G401 (cell line): Measurements from ENCODE around the gene TMPRSS9. TPM values are rescaled to one million over a fixed set of nuclear protein-coding genes. Genes with fewer than 3 reads are reported as not detected.
"Not testable (repeated sequence)": the region's sequence is repeated elsewhere in the genome, so short reads cannot be mapped to it uniquely, and the experiment has no call there.

Experiments used
- DNase-seq: peaks from one replicate; pipeline ENCODE4 v3.0.0-alpha.2; 2015; ENCODE audit warnings: low spot score
- in situ Hi-C: cut with HindIII; loops from 2 replicates; pipeline ENCODE4 v1.10.0; 2016; ENCODE audit warnings: low sequenced_read_pairs, mixed read lengths
- total RNA-seq: library from RNA; depleted of rRNA; stranded (reverse); fragments of >200 nt; shearing (Covaris generic); gene quantifications from 2 replicates; pipeline ENCODE4 v1.2.3, GENCODE V29; 2014

TMPRSS9 gene
- total RNA-seq, 1 experiment from 2014 or later, result 0.17 TPM

DNA sequence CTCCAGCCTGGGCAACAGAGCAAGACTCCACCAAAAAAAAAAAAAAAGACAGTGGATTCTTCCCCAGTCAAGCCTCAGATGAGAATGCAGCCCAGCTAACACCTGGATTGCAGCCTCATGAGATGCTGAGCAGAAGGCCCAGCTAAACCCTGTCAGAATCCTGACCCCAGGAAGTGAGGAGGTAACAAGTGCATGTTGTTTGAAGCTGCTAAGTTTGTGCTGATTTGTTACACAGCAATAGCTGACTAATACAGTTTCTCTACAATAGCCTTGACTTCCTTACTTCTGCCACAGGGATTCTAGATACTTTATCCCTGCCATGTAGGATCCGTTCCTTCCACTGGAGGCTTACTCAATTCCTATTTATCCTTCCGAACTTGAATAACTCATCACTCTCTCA, 20.5 kb downstream of the TMPRSS9 start:
- DNase-seq, result no peak
- in situ Hi-C loops, result no loop called here

DNA sequence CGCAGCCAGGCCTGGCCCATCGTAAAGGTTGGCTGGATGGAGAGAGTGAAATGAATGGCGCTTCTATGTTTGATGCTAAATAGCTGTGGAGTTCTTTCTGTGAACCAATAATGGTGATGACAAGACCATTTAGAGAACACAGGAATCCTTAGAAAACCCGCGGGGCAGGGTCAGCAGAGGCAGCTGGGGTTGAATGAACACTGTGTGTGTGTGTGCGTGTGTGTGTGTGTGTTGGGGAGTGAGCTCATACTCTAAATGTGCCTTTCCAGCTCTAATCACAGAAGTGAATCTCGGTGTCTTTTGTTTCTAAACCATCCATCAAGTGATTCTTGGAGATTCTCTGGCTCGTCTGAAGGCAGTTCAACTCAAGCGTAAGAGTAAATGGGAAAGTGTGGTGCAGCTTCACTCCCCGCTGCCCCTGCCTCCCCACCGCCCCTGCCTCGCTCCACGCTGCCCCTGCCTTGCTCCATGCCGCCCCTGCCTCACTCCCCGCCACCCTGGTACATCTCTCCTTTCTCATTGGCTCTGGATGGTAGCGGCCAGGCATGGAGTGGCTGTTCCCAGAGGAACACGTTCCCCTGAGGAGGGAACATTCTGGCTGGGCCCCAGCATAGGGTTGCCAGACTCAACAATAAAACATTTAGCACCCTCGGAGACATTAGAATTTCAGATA, 21.2 kb downstream of the TMPRSS9 start:
- in situ Hi-C loops, result no loop called here
- peak; percentile 32 for DNase-seq

DNA sequence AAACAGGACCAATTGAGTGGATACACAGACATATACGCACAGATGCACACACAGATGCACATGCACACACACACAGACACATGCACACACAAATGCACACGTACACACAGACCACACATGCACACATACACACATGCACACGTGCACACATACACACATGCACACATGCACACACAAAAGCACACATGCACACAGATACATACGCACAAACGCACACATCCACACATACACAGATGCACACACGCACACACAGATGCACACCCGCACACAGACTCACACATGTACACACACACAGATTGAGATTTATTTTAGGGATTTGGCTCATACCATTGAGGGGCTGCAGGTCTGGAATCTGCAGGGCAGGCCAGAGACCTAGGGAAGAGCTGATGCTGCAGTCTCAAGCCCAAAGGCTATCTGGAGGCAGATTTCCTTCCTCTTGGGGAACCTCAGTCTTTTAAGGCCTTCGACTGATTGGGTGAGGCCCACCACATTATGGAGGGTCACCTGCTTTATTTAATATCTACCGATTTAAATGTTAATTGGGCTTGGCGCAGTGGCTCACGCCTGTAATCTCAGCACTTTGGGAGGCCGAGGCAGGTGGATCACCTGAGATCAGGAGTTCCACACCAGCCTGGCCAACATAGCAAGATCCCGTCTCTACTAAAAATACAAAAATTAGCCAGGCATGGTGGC, 22.6 kb downstream of the TMPRSS9 start:
- no peak for DNase-seq
- in situ Hi-C loops, result no loop called here

DNA sequence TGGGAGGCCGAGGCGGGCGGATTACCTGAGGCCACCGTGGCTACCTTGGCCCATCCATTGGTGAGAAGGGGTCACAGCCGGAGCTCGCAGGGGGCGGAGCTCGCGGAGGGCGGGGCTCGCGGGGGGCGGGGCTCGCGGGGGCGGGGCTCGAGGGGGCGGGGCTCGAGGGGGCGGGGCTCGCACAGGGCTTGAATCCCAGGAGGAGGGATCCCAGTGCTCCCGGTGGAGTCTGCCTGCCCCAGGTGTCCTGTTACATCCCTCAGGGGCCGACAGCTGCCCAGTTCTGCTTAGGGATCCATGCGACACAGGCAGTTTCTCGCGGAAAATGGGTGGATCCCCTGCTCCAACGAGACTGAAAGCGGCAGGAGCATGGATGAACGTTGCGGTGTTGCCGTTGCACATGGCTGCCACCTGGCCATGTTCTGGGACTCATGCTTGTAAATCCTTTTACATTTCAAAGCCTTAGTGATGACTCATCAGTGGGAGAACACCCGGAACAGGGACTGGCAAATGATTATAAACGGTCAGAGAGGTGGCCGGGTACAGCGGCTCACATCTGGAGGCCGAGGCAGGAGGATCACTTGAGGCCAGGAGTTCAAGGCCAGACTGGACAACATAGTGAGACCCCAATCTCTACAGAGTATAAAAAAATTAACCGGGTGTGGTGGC, 25.1 kb downstream of the TMPRSS9 start:
- no peak for DNase-seq
- in situ Hi-C loops, result no loop called here

DNA sequence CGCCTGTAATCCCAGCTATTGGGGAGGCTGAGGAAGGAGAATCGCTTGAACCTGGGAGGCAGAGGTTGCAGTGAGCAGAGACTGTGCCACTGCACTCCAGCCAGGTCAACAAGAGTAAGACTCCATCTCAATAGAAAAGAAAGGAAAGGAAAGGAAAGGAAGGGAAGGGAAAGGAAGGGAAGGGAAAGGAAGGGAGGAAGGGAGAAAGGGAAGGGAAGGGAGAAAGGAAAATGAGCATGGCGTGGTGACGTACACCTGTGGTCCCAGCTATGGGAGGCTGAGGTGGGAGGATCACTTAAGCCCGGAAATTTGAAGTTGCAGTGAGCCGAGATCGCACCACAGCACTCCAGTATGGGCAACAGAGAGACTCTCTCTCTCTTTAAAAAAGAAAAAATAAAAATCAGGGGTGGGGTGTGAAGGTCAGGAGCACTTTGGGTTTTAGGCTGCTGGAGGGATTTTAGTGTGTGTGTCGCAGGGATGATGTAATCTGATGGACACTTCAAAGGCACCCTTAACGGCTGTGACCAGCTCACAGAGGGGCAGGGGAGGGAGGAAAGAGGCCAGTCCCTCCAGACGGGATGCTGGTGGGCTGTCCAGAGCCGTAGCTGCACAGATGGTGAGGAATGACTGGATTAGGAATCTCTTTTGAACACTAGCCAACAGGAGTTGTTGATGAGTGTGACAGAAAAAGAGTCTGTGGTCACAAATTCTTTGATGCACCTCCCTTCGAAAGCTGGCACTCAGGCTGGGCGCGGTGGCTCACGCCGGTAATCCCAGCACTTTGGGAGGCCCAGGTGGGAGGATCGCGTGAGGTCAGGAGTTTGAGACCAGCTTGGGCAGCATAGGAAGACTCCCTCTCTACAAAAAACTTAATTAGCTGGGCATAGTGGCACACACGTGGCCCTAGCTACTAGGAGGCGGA, 27.6 kb downstream of the TMPRSS9 start:
- in situ Hi-C loops, result no loop called here
- no peak for DNase-seq

DNA sequence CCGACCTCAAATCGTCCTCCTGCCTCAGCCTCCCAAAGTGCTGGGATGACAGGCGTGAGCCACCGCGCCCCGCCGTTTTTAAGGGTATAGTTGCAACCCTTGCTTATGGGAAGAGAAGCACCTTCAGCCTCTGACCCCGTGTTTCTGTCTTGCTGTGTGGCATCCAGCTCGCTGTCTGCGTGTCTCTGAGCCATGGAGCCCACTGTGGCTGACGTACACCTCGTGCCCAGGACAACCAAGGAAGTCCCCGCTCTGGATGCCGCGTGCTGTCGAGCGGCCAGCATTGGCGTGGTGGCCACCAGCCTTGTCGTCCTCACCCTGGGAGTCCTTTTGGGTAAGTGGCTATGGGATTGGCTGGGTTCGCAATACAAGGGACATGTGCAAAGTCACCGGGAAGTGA, 29.5 kb downstream of the TMPRSS9 start:
- DNase-seq, result no peak
- in situ Hi-C loops, result no loop called here

DNA sequence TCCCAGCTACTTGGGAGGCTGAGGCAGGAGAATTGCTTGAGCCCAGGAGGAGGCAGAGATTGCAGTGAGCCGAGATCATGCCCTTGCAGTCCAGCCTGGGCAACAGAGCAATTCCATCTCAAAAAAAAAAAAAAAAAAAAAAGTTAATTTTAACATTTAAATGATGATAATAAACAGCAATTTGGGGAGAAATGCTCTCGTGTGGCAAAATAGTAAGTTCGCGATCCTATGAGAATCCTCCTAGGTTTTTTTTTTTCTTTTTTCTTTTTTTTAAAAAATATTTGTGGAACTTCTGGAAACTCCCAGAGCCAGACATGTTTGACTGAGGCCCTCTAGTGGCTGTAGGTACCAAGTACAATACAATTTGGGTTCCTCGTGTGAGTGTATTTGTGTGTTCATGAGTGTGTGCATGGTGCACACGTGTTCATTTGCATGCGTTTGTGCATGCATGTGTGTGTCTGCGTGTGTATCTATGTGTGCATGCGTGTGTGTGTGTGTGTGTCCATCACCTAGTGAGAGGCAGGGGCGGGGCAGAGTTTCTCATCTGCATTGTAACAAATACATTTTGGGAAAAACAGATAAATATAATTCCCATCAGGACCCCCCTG, 31.2 kb downstream of the TMPRSS9 start:
- in situ Hi-C loops, result no loop called here
- peak; percentile 78 for DNase-seq

DNA sequence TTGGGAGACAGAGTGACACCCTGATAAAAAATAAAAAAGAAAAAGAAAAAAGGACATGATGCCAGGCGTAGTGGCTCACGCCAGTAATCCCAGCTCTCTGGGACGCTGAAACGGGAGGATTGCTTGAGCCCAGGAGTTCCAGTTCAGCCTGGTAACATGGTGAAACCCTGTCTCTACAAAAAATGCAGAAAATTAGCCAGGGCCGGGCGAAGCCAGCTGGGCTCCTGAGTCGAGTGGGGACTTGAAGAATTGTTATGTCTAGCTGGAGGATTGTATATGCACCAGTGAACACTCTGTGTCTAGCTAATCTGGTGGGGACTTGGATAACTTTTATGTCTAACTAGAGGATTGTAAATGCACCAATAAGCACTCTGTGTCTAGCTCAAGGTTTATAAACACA, 32.3 kb downstream of the TMPRSS9 start:
- in situ Hi-C loops, result no loop called here
- no peak for DNase-seq

DNA sequence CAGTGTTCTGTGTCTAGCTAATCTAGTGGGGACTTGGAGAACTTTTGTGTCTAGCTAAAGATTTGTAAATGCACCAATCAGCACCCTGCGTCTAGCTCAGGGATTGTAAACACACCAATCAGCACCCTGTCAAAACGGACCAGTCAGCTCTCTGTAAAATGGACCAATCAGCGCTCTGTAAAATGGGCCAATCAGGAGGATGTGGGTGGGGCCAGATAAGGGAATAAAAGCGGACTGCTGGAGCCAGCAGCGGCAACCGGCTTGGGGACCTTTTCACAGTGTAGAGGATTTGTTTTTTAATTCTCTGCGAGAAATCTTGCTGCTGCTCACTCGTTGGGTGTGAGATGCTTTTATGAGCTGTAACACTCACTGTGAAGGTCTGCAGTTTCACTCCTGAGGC, 32.8 kb downstream of the TMPRSS9 start:
- in situ Hi-C loops, DNase-seq: not testable (repeated sequence)

DNA sequence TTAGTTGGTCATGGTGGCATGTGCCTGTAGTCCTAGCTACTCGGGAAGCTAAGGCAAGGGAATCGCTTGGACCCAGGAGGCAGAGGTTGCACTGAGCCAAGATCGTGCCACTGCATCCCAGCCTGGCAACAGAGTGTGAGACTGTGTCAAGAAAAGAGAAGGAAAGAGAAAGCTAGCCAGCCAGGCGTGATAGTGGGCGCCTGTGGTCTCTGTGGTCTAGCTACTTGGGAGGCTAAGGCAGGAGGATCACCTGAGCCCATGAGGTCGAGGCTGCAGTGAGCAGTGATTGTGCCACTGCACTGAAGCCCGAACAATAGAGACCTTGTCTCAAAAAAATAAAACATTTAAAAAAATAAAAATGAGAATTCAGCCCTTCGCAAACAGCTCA, 34.0 kb downstream of the TMPRSS9 start:
- DNase-seq, result no peak
- in situ Hi-C loops, result no loop called here

DNA sequence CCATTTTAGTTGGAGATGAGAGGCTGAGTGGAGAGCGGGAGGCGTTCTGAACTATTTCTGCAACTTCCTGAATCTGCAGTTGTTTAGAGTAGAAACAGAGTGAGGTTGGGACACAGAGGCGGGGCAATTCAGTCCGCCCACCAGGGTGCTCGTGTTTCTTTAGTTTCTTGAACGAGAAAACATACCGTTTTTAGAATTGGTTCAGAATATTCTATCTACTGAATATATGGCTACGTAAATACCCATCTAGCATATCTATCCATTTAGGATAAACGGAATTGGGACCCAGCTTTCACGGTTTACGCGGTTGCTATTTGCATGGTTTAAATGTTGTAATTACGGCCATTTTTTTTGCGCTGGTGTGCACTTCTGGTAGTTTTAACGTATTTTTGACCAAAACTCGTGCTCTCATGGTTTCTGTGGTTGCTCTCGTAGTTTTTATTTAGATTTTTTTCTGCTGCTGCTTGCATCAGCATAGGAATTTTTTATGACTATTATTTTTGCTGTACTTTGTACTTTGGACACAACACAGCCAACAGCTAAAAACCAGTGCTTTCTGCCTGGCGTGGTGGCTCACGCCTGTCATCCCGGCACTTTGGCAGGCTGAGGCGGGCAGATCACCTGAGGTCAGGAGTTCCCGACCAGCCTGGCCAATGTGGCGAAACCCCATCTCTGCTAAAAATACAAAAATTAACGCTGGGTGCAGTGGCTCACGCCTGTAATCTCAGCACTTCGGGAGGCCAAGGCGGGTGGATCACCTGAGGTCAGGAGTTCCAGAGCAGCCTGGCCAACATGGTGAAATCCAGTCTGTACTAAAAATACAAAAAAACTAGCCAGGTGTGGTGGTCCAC, 34.6 kb downstream of the TMPRSS9 start:
- DNase-seq, result no peak
- in situ Hi-C loops, result no loop called here

DNA sequence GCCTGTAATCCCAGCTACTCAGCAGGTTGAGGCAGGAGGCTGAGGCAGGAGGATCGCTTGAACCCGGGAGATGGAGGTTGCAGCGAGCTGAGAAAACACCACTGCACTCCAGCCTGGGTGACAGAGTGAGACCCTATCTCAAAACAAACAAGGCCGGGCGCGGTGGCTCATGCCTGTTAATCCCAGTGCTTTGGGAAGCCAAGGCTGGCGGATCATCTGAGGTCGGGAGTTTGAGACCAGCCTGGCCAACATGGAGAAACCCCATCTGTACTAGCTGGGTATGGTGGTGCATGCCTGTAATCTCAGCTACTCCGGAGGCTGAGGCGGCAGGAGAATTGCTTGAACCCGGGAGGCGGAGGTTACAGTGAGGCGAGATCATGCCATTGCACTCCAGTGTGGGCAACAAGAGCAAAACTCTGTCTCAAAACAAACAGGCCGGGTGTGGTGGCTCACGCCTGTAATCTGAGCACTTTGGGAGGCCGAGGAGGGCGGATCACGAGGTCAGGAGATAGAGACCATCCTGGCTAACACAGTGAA, 35.3 kb downstream of the TMPRSS9 start:
- in situ Hi-C loops, DNase-seq: not testable (repeated sequence)

DNA sequence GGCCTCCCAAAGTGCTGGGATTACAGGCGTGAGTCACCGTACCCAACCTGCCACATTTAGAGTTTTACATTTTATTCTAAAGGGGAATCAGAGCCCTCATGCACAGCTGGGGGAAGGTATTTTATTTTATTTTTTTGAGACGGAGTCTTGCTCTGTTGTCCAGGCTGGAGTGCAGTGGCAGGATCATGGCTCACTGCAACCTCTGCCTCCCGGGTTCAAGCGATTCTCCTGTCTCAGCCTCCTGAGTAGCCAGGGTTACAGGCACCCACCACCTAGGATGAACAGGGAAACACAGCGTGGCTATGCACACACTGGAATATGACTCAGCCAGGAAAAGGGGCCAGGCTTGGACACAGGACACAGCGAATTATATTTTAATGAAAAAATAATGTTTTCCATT, 37.1 kb downstream of the TMPRSS9 start:
- in situ Hi-C loops, DNase-seq: not testable (repeated sequence)

DNA sequence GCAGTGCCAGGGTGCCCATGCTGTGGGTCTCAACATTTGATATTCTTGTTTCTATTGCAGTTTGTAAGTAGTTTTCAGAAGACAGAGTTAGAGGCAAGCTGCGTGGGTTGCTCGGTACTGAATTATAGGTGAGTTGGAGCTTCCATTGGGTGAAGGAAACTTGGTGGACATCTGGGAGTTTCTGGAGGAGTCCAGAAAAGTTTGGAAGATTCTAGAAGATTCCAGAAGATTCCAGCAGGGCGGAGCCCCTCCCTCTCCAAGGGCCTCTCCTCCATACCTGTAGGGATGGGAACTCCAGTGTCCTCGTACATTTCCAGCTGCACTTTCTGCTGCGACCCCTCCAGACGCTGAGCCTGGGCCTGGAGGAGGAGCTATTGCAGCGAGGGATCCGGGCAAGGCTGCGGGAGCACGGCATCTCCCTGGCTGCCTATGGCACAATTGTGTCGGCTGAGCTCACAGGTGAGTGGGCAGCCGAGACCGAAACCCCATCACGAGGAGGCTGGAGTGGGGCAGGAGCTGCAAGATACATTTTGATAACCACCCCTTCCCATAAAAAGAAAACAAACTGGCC, 38.8 kb downstream of the TMPRSS9 start:
- in situ Hi-C loops, result no loop called here
- DNase-seq, result no peak

DNA sequence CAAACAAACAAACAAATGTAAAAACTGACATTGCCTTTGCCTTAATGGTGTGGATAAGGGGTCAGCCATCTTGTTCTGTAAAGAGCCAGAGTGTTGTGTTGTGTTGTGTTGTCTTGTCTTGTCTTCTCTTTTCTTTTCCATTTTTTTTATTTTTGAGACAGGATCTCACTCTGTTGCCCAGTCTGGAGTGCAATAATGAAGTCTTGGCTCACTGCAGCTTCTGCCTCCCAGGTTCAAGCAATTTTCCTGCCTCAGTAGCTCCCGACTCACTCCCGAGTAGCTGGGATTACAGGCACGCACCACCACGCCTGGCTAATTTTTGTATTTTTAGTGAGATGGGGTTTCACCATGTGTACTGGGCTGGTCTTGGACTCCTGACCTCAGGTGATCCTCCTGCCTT, 39.5 kb downstream of the TMPRSS9 start:
- DNase-seq, result no peak
- in situ Hi-C loops, result no loop called here

DNA sequence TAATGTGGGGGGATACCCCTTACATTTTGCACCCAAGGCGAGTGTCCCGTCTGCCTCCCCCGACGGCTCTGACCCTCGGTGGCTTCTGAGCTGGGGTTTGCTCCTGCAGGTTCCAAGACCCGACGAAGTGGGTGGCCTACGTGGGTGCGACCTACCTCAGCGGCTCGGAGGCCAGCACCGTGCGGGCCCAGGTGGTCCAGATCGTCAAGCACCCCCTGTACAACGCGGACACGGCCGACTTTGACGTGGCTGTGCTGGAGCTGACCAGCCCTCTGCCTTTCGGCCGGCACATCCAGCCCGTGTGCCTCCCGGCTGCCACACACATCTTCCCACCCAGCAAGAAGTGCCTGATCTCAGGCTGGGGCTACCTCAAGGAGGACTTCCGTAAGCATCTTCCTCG, 48.2 kb downstream of the TMPRSS9 start:
- DNase-seq, result no peak
- in situ Hi-C loops, result no loop called here

DNA sequence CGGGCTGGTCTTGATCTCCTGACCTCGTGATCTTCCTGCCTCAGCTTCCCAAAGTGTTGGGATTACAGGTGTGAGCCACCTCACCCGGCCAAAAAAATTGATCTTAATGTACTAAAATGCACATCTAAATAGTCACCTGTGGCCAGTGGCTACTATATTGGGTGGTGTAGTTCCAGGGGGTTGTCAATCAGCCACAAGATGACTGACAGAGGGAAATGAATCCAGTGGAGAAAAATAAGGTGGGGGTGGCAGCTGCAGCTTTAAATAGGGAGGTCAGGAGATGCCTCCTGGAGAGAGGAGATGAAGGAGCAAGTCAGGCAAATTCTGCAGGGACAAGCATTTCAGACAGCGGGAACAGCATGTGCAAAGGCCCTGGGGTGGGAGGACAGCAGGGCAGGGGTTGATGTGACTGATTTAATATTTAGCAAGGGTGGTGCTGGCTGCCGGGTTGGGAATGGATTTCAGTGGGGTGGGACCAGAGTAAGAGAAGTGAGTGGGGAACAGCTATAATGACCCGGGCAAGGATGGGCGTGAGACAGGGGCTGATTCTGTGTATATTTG, 49.4 kb downstream of the TMPRSS9 start:
- DNase-seq, result no peak
- in situ Hi-C loops, result no loop called here
